Esophagus squamous epithelium (tissue), 5 donors: ENCODE results near the gene GLIS1. TPM values are rescaled to one million over a fixed set of nuclear protein-coding genes. Genes with fewer than 3 reads are reported as not detected.

Experiments used
- DNase-seq: peaks from one replicate; lab custom pipeline; 2025; lab: John Stamatoyannopoulos, UW
- H3K27ac ChIP-seq, 4 donors: fragments of 200-600 bp; sonication (generic); one replicate each; pipeline ENCODE4 v1.5.1; 2016 to 2019; ENCODE audit warnings: mild to moderate bottlenecking in 1 of 4
- H3K27me3 ChIP-seq, 4 donors: fragments of 200-600 bp; sonication (generic); 1 replicate in 3 of 4; 2 replicates in 1 of 4; pipeline versions ENCODE4 v1.5.1 to v1.6.0; 2017 to 2021; ENCODE audit warnings: antibody characterized with exemption in 1 of 4
- H3K36me3 ChIP-seq, 3 donors: fragments of 200-600 bp; sonication (generic); one replicate each; pipeline ENCODE4 v1.5.1; 2016 to 2019
- H3K4me1 ChIP-seq, 3 donors: fragments of 200-600 bp; sonication (generic); one replicate each; pipeline ENCODE4 v1.5.1; 2017 to 2019
- H3K4me3 ChIP-seq, 4 donors: fragments of 200-600 bp; sonication (generic); 1 replicate in 3 of 4; 2 replicates in 1 of 4; pipeline ENCODE4 v1.5.1; 2016 to 2019; ENCODE audit warnings: mild to moderate bottlenecking in 2 of 4, moderate library complexity in 1 of 4
- H3K9me3 ChIP-seq, 3 donors: fragments of 200-600 bp; sonication (generic); one replicate each; pipeline ENCODE4 v1.5.1; 2016 to 2019
- POLR2A ChIP-seq, 4 donors: fragments of 450-650 bp; IDR thresholded peaks; one replicate each; pipeline ENCODE4 v1.6.1; 2017; ENCODE audit warnings: antibody characterized with exemption in 4 of 4, mild to moderate bottlenecking in 4 of 4, moderate library complexity in 3 of 4
- WGBS, 2 donors: methylation state at CpG; one replicate each; pipeline ENCODE4 v1.1.5; 2018; 5-methylcytosine and 5-hydroxymethylcytosine counted together
- intact Hi-C: fragments of 100-400 bp; cut with DNase I; formaldehyde crosslinking; loops from one replicate; pipeline ENCODE4 v1.15.0; 2022
- total RNA-seq, 4 donors: library from RNA; depleted of rRNA; stranded (reverse); fragments of >200 nt; gene quantifications; one replicate each; pipeline ENCODE4 v1.1.0, GENCODE V29; 2016
- TF ChIP-seq, protein P1 (sequence below), 6 experiments: fragments of 450-650 bp in 4 of 6; fragments of 200-600 bp in 2 of 6; sonication (generic) in 2 of 6; IDR thresholded peaks; one replicate each; pipeline ENCODE4 v1.5.1; 2016 to 2019; ENCODE audit warnings: antibody characterized with exemption in 6 of 6, mild to moderate bottlenecking in 4 of 6, moderate library complexity in 4 of 6
- donor health status: DM: yes; HTN: yes; CAD: no.

GLIS1 gene
- total RNA-seq, 4 donors from 2014 or later: 0.57 TPM; not detected in 3

DNA sequence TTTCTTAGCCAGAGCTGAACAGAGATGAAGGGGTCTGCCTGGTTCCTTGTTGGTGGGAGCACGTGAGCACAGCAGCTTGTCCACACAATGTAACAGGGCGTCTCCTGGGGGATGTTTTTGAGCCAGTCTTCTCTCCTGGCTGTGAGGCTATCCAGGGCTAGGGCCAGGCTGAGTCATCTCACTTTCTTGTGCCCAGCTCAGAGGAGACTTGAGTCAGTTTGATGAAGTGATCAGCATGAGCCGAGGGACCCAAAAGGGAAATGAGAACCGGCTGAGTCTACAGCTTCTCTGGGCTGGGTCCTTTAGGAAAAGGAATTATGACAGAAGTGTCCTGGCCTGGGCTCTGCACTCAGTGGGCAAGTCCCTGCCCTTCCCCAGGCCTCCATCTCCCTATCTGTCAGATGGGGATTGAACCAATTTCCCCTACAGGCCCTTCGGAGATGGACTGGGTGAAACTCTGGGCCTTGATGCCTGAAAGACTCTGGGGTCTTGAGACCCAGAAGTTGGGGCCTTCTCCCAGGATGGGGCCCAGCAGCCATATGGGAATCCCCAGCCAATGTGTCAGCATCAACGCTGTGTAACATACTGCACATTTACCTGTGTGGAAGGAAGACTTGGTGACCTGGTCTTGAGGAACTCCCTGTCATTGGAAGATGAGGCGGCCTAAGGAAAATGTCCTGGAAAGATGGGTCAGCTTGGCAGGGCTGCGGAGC lies 243.2 kb downstream of the GLIS1 start:
- Histone ChIP-seq H3K27ac (no peak overlapping the region), H3K36me3 (no peaks in the 10 kb centered on the region), H3K9me3 (no peaks in the 10 kb centered on the region), H3K4me1 (no peaks in the 10 kb centered on the region), H3K27me3 (peaks cover 0 to 39% (median 0%) of the 10 kb centered on the region in 4 donors), H3K4me3 (no peak overlapping the region)
- no peak for TF ChIP-seq POLR2A (IDR thresholded peaks at IDR 0.05)
- TF ChIP-seq, protein P1, sequence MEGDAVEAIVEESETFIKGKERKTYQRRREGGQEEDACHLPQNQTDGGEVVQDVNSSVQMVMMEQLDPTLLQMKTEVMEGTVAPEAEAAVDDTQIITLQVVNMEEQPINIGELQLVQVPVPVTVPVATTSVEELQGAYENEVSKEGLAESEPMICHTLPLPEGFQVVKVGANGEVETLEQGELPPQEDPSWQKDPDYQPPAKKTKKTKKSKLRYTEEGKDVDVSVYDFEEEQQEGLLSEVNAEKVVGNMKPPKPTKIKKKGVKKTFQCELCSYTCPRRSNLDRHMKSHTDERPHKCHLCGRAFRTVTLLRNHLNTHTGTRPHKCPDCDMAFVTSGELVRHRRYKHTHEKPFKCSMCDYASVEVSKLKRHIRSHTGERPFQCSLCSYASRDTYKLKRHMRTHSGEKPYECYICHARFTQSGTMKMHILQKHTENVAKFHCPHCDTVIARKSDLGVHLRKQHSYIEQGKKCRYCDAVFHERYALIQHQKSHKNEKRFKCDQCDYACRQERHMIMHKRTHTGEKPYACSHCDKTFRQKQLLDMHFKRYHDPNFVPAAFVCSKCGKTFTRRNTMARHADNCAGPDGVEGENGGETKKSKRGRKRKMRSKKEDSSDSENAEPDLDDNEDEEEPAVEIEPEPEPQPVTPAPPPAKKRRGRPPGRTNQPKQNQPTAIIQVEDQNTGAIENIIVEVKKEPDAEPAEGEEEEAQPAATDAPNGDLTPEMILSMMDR (IDR thresholded peaks at IDR 0.05): no peak
- 78 to 89% methylated on average over 4 to 7 of the region's 8 CpGs for WGBS, 2 donors
- intact Hi-C loops: no loop called here
- DNase-seq: no peak

DNA sequence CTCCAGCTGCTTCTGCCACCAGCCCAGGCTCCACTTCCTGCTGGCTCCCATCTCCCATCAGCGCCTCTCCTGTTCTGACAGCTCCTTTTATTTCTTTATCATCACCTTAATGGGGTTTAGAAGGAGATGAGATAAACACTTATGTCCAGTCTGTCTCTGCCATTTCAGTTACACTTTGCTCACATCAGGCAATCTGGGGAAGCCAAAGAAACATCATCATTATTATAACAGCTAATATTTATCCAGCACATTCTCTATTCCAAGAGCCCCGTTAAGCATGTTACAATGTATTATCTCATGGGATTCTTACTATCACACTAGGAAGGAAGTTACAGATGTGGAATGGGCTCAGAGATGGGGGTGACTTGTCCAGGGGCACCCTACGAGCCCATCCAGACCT lies 248.6 kb downstream of the GLIS1 start:
- Histone ChIP-seq H3K4me1 (peaks cover 0 to 4% (median 4%) of the 10 kb centered on the region in 3 donors), H3K27me3 (peaks cover 0 to 61% (median 0%) of the 10 kb centered on the region in 4 donors), H3K36me3 (no peaks in the 10 kb centered on the region), H3K27ac (no peak overlapping the region), H3K9me3 (no peaks in the 10 kb centered on the region), H3K4me3 (no peak overlapping the region)
- no peak for TF ChIP-seq POLR2A (IDR thresholded peaks at IDR 0.05)
- TF ChIP-seq, protein P1 (IDR thresholded peaks at IDR 0.05): no peak
- 45 to 52% methylated on average over 3 of the region's 3 CpGs for WGBS, 2 donors
- intact Hi-C loops: no loop called here
- no peak for DNase-seq

DNA sequence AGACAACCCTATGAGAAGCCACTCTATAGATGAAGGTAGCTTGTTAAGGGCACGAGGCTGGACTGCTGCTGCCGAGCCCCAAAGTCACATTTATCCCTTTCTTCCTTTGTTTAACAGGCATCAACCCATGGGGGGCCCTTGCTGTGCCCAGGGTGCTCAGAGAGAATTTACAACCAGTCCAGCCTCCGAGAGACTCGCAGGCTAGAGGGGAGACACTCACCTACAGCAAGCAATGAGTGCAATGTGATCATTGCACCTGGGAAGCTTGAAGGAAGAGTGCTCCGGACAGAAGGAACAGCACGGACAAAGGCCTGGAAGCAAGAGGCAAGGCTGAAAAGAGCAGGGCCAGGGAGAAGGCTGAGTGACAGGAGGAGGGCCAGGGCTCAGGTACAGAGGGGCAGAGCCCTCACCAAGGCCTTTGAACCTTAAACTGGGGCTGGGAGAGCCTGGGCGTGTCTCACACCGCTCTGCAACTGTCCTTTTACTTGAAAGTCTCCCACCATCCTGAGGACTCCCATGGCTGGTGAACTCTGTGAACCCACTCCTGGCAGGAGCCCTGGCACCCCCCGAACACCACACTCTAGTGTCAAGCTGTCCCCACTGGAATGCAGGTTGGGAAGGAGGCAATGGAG lies 252.5 kb downstream of the GLIS1 start:
- Histone ChIP-seq H3K4me1 (peaks cover 0 to 6% (median 5%) of the 10 kb centered on the region in 3 donors), H3K36me3 (no peaks in the 10 kb centered on the region), H3K9me3 (no peaks in the 10 kb centered on the region), H3K27ac (no peak overlapping the region), H3K4me3 (no peak overlapping the region), H3K27me3 (peaks cover 0 to 83% (median 0%) of the 10 kb centered on the region in 4 donors)
- TF ChIP-seq POLR2A (IDR thresholded peaks at IDR 0.05): no peak
- TF ChIP-seq, protein P1 (IDR thresholded peaks at IDR 0.05): no peak
- intact Hi-C loops: loop anchor here (10.0 kb wide), 1 partner anchor 268 kb away; no protein-coding TSS in a partner anchor
- DNase-seq: no peak
- 80 to 85% methylated on average over 4 to 5 of the region's 9 CpGs for WGBS, 2 donors

DNA sequence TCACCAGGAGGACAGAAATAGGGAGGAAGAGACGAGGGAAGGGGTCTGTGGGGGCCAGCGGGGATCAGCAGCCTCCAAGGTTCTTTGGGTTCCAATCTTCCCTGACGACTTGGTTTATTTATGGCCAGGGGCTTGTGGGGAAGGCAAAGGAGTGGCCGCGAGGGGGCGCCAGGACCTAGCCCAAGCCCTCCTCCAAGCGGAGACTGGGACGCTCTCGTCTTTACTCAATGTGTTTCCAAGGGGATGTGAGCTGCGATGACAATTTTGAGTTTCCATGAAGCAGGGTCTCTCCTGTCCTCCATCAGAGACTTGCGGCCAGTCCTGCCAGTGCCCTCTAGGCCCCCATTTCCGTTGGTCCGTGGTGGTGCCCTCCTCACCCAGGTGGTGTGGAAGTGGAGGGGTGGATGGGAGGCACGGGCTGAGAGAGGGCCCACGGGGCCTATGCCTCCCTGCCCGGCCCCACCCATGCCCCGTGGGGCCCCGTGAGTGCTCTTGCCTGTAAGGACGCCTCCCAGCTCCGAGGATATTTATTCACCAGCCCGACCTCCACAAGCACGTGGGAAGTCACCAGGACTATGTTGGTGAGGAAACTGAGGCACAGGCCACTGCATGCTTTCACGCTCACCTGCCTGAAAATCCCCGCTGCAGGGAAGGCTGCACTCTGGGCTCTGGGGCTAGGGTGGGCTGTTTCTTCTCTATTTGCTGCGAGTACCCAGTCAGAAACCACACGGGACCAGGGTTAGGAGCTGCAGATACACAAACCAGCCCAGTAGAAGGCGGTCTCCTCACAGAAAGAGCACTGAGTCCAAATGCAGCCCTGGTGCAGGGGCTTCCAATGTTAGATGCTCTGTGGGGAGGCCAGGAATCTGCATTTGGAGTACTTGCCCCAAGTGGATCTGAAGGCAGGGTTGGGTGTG lies 253.2 kb downstream of the GLIS1 start:
- Histone ChIP-seq H3K9me3 (no peaks in the 10 kb centered on the region), H3K27ac (no peak overlapping the region), H3K4me3 (no peak overlapping the region), H3K27me3 (peaks cover 0 to 82% (median 0%) of the 10 kb centered on the region in 4 donors), H3K4me1 (peaks cover 0 to 6% (median 5%) of the 10 kb centered on the region in 3 donors), H3K36me3 (no peaks in the 10 kb centered on the region)
- DNase-seq: no peak
- intact Hi-C loops: loop anchor here (10.0 kb wide), 1 partner anchor 269 kb away; no protein-coding TSS in a partner anchor
- no peak for TF ChIP-seq POLR2A (IDR thresholded peaks at IDR 0.05)
- TF ChIP-seq, protein P1 (IDR thresholded peaks at IDR 0.05): peak; percentile 56 to 83 (median 79)
- 18 to 21% methylated on average over 15 to 17 of the region's 27 CpGs for WGBS, 2 donors
